Measurements from ENCODE around the gene GRIK2. TPM values are rescaled to one million over a fixed set of nuclear protein-coding genes. Genes with fewer than 3 reads are reported as not detected.

GRIK2 gene
- total and polyA plus RNA-seq, 12 donors = 0.09 to 10.6 (median 1.9) TPM

GRCh38 chr6:101716810-101717209 is 323.3 kb downstream of the GRIK2 start:
- intact Hi-C loops (cut with DNase I) = no loop called here
- Histone ChIP-seq H3K4me3 (no peak overlapping the region), H3K27me3 (no peaks in the 10 kb centered on the region)

DNA sequence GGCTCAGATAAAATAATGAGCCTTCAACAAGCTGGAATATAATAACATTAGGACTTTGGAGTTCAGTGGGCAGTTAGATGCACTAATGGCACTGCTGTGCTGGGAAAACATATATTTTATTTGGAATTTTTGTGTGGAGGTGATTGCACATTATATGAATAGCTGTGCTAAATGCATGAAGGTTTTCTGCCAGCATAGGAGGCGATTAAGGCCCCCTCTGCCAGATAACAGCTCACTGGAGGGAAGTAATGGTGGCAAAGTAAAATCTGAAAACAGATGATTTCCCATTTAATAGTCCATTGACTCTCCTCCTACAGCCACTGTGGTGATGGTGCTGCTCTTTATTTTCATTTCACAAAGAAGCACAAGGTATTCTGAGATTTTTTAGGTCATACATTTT is 326.0 kb downstream of the GRIK2 start:
- no peaks in the 10 kb centered on the region for H3K36me3 ChIP-seq (replicated peaks in 1 of 2)
- H3K9me3 ChIP-seq (replicated peaks in 1 of 3) = no peaks in the 10 kb centered on the region
- H3K4me3 ChIP-seq = no peak overlapping the region
- DNase-seq = no peak
- H3K4me1 ChIP-seq (replicated peaks in 1 of 2) = peaks cover 0 to 2% of the 10 kb centered on the region in 2 donors
- WGBS, 4 donors = 44 to 71% (median 53%) methylated on average over 1 of the region's 1 CpG
- H3K27me3 ChIP-seq = no peaks in the 10 kb centered on the region
- H3K27ac ChIP-seq = no peak overlapping the region
- no peak for TF ChIP-seq POLR2A (IDR thresholded peaks at IDR 0.05)
- TF ChIP-seq, protein P1, sequence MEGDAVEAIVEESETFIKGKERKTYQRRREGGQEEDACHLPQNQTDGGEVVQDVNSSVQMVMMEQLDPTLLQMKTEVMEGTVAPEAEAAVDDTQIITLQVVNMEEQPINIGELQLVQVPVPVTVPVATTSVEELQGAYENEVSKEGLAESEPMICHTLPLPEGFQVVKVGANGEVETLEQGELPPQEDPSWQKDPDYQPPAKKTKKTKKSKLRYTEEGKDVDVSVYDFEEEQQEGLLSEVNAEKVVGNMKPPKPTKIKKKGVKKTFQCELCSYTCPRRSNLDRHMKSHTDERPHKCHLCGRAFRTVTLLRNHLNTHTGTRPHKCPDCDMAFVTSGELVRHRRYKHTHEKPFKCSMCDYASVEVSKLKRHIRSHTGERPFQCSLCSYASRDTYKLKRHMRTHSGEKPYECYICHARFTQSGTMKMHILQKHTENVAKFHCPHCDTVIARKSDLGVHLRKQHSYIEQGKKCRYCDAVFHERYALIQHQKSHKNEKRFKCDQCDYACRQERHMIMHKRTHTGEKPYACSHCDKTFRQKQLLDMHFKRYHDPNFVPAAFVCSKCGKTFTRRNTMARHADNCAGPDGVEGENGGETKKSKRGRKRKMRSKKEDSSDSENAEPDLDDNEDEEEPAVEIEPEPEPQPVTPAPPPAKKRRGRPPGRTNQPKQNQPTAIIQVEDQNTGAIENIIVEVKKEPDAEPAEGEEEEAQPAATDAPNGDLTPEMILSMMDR (IDR thresholded peaks at IDR 0.05) = no peak
- intact Hi-C loops (cut with DNase I) = no loop called here

More at GRCh38 chr6:101716810-101717209, 323.3 kb downstream of the GRIK2 start:
- Histone ChIP-seq H3K9me3 (replicated peaks in 1 of 3) (no peaks in the 10 kb centered on the region), H3K36me3 (replicated peaks in 1 of 2) (no peaks in the 10 kb centered on the region), H3K4me1 (replicated peaks in 1 of 2) (no peaks in the 10 kb centered on the region), H3K27ac (no peak overlapping the region)
- no peak for DNase-seq
- TF ChIP-seq POLR2A (IDR thresholded peaks at IDR 0.05) = no peak
- TF ChIP-seq, protein P1 (IDR thresholded peaks at IDR 0.05) = no peak

GRCh38 chr6:101722471-101722870 is 329.0 kb downstream of the GRIK2 start:
- H3K27me3 ChIP-seq = no peaks in the 10 kb centered on the region
- intact Hi-C loops (cut with DNase I) = no loop called here
- WGBS, 4 donors = 80 to 87% (median 85%) methylated on average over 1 of the region's 1 CpG
- H3K27ac ChIP-seq = no peak overlapping the region
- no peak overlapping the region for H3K4me3 ChIP-seq
- TF ChIP-seq POLR2A (IDR thresholded peaks at IDR 0.05) = no peak
- TF ChIP-seq, protein P1 (IDR thresholded peaks at IDR 0.05) = no peak
- peaks cover 0 to 2% of the 10 kb centered on the region in 2 donors for H3K4me1 ChIP-seq (replicated peaks in 1 of 2)
- H3K9me3 ChIP-seq (replicated peaks in 1 of 3) = no peaks in the 10 kb centered on the region
- no peak for DNase-seq
- H3K36me3 ChIP-seq (replicated peaks in 1 of 2) = no peaks in the 10 kb centered on the region

- intact Hi-C loops (cut with DNase I) = no loop called here
- no peaks in the 10 kb centered on the region for H3K27me3 ChIP-seq
- H3K27ac ChIP-seq = no peak overlapping the region
- 18 to 31% (median 27%) methylated on average over 1 of the region's 1 CpG for WGBS, 4 donors
- TF ChIP-seq, protein P1 (IDR thresholded peaks at IDR 0.05) = no peak
- H3K4me3 ChIP-seq = no peak overlapping the region
- peaks cover 0 to 2% of the 10 kb centered on the region in 2 donors for H3K4me1 ChIP-seq (replicated peaks in 1 of 2)
- H3K9me3 ChIP-seq (replicated peaks in 1 of 3) = no peaks in the 10 kb centered on the region
- DNase-seq = no peak
- H3K36me3 ChIP-seq (replicated peaks in 1 of 2) = no peaks in the 10 kb centered on the region
These were observed 329.6 kb downstream of the GRIK2 start for GRCh38 chr6:101722991-101723579.

Measured in adrenal gland (tissue), 12 donors.